ENCODE data around the gene VAV2. TPM values are rescaled to one million over a fixed set of nuclear protein-coding genes. Genes with fewer than 3 reads are reported as not detected.

Gene VAV2
- total RNA-seq, 1 donor from 2014 or later: 9.1 TPM

- no peak for ATAC-seq
Observed at GRCh38 chr9:133813749-133814585, 178.2 kb downstream of the VAV2 start.

- ATAC-seq: no peak
Observed at GRCh38 chr9:133812941-133813748, 179.0 kb downstream of the VAV2 start.

- ATAC-seq: no peak
Observed at GRCh38 chr9:133812077-133812868, 179.9 kb downstream of the VAV2 start.

GRCh38 chr9:133811471-133811870, 180.7 kb downstream of the VAV2 start:
- ATAC-seq: no peak

GRCh38 chr9:133810556-133811195, 181.4 kb downstream of the VAV2 start:
- no peak for ATAC-seq

GRCh38 chr9:133809335-133809734, 182.8 kb downstream of the VAV2 start:
- ATAC-seq: no peak

- ATAC-seq: no peak
Observed at GRCh38 chr9:133807818-133808217, 184.3 kb downstream of the VAV2 start.

- ATAC-seq: no peak
Observed at GRCh38 chr9:133807037-133807436, 185.1 kb downstream of the VAV2 start.

- no peak for ATAC-seq
Observed at GRCh38 chr9:133806623-133807010, 185.5 kb downstream of the VAV2 start.

- ATAC-seq: no peak
Observed at GRCh38 chr9:133805876-133806622, 186.1 kb downstream of the VAV2 start.

GRCh38 chr9:133804199-133804598, 187.9 kb downstream of the VAV2 start:
- no peak for ATAC-seq

- ATAC-seq: no peak
Observed at GRCh38 chr9:133803745-133804144, 188.4 kb downstream of the VAV2 start.

- no peak for ATAC-seq
Observed at GRCh38 chr9:133803028-133803585, 189.0 kb downstream of the VAV2 start.

- no peak for ATAC-seq
Observed at GRCh38 chr9:133801739-133802138, 190.4 kb downstream of the VAV2 start.

- no peak for ATAC-seq
Observed at GRCh38 chr9:133800266-133800665, 191.9 kb downstream of the VAV2 start.

GRCh38 chr9:133799716-133800115, 192.4 kb downstream of the VAV2 start:
- no peak for ATAC-seq

GRCh38 chr9:133799106-133799505, 193.0 kb downstream of the VAV2 start:
- ATAC-seq: no peak

- no peak for ATAC-seq
Observed at GRCh38 chr9:133798160-133798559, 194.0 kb downstream of the VAV2 start.

GRCh38 chr9:133797406-133798105, 194.6 kb downstream of the VAV2 start:
- no peak for ATAC-seq

GRCh38 chr9:133796562-133796961, 195.6 kb downstream of the VAV2 start:
- no peak for ATAC-seq

GRCh38 chr9:133795049-133795448, 197.1 kb downstream of the VAV2 start:
- ATAC-seq: no peak

All from esophagus mucosa (tissue), 1 donor.